ENCODE measurements around the gene ADARB2. TPM values are rescaled to one million over a fixed set of nuclear protein-coding genes. Genes with fewer than 3 reads are reported as not detected.

ADARB2 gene
- total and polyA plus RNA-seq, 10 of the 15 experiments (the other 5 are each of a cell fraction or from before 2014, with no cell fraction given) = 0.02 to 4.1 (median 0.76) TPM

- no TSS peak for BruUV-seq (replicated peaks)
- ATAC-seq = peak; percentile 63
- no peaks in the 10 kb centered on the region for H3K9me3 ChIP-seq (replicated peaks; ENCODE audit: control insufficient read depth, insufficient read depth, low read length)
- TF ChIP-seq CREM (IDR thresholded peaks at IDR 0.05; ENCODE audit: low read depth) (0 out of 2 replicates have a peak, but pooled peaks have one; percentile 16), CREB1 (IDR thresholded peaks at IDR 0.05; ENCODE audit: low read depth) (0 out of 2 replicates have a peak, but pooled peaks have one; percentile 37), BHLHE40 (IDR thresholded peaks at IDR 0.05; ENCODE audit: borderline replicate concordance in 1 of 2, low read depth in 2 of 2, low read length in 1 of 2) (peak in 1 of 2 experiments; percentile 36; a peak in 1 of 4 replicates), MTA3 (IDR thresholded peaks at IDR 0.05; ENCODE audit: borderline replicate concordance, low read length) (no peak)
- intact Hi-C loops (cut with micrococcal nuclease; ENCODE audit: unreplicated experiment) (no loop called here), in situ Hi-C loops (cut with MboI) (no loop called here)
- 8% methylated on average over 9 of the region's 9 CpGs for WGBS (ENCODE audit: insufficient coverage, insufficient replicate concordance, low lambda C conversion rate, missing lambda C conversion rate)
- H2AFZ ChIP-seq (ENCODE audit: control insufficient read depth, low read depth, low read length) = no peak overlapping the region
- H3K4me3 ChIP-seq = no peak overlapping the region
- no peaks in the 10 kb centered on the region for H3K36me3 ChIP-seq (ENCODE audit: control insufficient read depth in 2 of 2, insufficient read depth in 2 of 2, low read length in 1 of 2)
- no peak overlapping the region for H3K9ac ChIP-seq (ENCODE audit: control insufficient read depth, insufficient read depth, low read length)
- no peaks in the 10 kb centered on the region for H4K20me1 ChIP-seq (ENCODE audit: control insufficient read depth, insufficient read depth)
- H3K27me3 ChIP-seq (replicated peaks in 1 of 2; ENCODE audit: control insufficient read depth in 2 of 2, insufficient read depth in 2 of 2, low read length in 1 of 2) = no peaks in the 10 kb centered on the region; a peak in 1 of 4 replicates
- no peaks in the 10 kb centered on the region; the same call in 1 of the 2 replicates for H3K4me1 ChIP-seq (ENCODE audit: control insufficient read depth, insufficient read depth, low read length)
- no peak for FAIRE-seq
- H3K79me2 ChIP-seq (ENCODE audit: control insufficient read depth, insufficient read depth, low read length) = no peaks in the 10 kb centered on the region
- CTCF ChIA-PET = interaction anchor here (0.7 to 1.9 kb wide), 2 partner anchors 10 to 13 kb away, joined by 3 to 8 read pairs; no protein-coding TSS in a partner anchor
- DNase-seq (ENCODE audit: low read depth, low spot score) = no peak
- RAD21 ChIA-PET (ENCODE audit: unreplicated experiment) = no interaction called here
- SMC1A ChIA-PET (ENCODE audit: uncharacterized antibody, unreplicated experiment) = no interaction called here
- no peak overlapping the region for H3K4me2 ChIP-seq (ENCODE audit: control insufficient read depth, insufficient read depth)
- H3K27ac ChIP-seq (ENCODE audit: control insufficient read depth, insufficient read depth) = no peak overlapping the region
- POLR2A ChIA-PET = interaction anchor here (0.5 kb wide), 1 partner anchor 61 kb away, joined by 12 read pairs; no protein-coding TSS in a partner anchor
Observed at GRCh38 chr10:1358860-1359625, 378.3 kb downstream of the ADARB2 start.

DNA sequence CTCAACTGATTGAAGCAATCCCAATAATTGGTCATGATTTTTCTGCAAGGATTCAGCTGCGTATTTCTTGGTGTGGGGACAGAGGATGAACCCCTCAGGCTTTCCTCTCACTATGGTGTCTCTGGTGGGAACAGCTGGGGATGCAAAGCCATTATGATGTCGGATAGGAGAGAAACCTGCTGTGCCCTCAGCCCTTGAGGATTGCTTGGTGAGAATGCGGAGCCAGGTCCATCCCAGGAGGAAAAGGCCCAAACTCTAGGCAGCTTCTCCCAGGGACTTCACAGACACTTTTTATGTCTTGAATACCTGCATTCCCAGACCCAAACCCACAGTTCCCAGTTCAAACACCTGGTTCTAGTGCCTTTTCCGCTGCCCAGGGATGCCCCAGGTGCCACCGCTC lies 379.2 kb downstream of the ADARB2 start:
- WGBS (ENCODE audit: insufficient coverage, insufficient replicate concordance, low lambda C conversion rate, missing lambda C conversion rate) = 37% methylated on average over 5 of the region's 5 CpGs
- DNase-seq (ENCODE audit: low read depth, low spot score) (no peak), FAIRE-seq (no peak), ATAC-seq (no peak)
- Histone ChIP-seq H3K9me3 (replicated peaks; ENCODE audit: control insufficient read depth, insufficient read depth, low read length) (no peaks in the 10 kb centered on the region), H3K27ac (ENCODE audit: control insufficient read depth, insufficient read depth) (no peak overlapping the region), H3K36me3 (ENCODE audit: control insufficient read depth in 2 of 2, insufficient read depth in 2 of 2, low read length in 1 of 2) (no peaks in the 10 kb centered on the region), H3K79me2 (ENCODE audit: control insufficient read depth, insufficient read depth, low read length) (no peaks in the 10 kb centered on the region), H3K4me2 (ENCODE audit: control insufficient read depth, insufficient read depth) (no peak overlapping the region), H3K27me3 (replicated peaks in 1 of 2; ENCODE audit: control insufficient read depth in 2 of 2, insufficient read depth in 2 of 2, low read length in 1 of 2) (no peaks in the 10 kb centered on the region; a peak in 1 of 4 replicates), H3K4me1 (ENCODE audit: control insufficient read depth, insufficient read depth, low read length) (no peaks in the 10 kb centered on the region; the same call in 1 of the 2 replicates), H2AFZ (ENCODE audit: control insufficient read depth, low read depth, low read length) (no peak overlapping the region), H4K20me1 (ENCODE audit: control insufficient read depth, insufficient read depth) (no peaks in the 10 kb centered on the region), H3K4me3 (no peak overlapping the region), H3K9ac (ENCODE audit: control insufficient read depth, insufficient read depth, low read length) (no peak overlapping the region)
- CTCF ChIA-PET = no interaction called here
- BruUV-seq (replicated peaks) = no TSS peak
- RAD21 ChIA-PET (ENCODE audit: unreplicated experiment) = no interaction called here
- POLR2A ChIA-PET = interaction anchor here (0.6 kb wide), 1 partner anchor 1198 kb away, joined by 3 read pairs; no protein-coding TSS in a partner anchor
- in situ Hi-C loops (cut with MboI) = no loop called here
- intact Hi-C loops (cut with micrococcal nuclease; ENCODE audit: unreplicated experiment) = no loop called here
- SMC1A ChIA-PET (ENCODE audit: uncharacterized antibody, unreplicated experiment) = interaction anchor here (0.6 kb wide), 1 partner anchor 47 kb away, joined by 3 read pairs; no protein-coding TSS in a partner anchor
- TF ChIP-seq NR2F1 (conservative IDR thresholded peaks at IDR 0.05) = no peak
- no peak for TF ChIP-seq HDGF (IDR thresholded peaks at IDR 0.05)
- no peak for TF ChIP-seq TAF1 (IDR thresholded peaks at IDR 0.05; ENCODE audit: borderline replicate concordance, low read depth, low read length)
- TF ChIP-seq, protein P1, sequence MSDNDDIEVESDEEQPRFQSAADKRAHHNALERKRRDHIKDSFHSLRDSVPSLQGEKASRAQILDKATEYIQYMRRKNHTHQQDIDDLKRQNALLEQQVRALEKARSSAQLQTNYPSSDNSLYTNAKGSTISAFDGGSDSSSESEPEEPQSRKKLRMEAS (IDR thresholded peaks at IDR 0.05; ENCODE audit: low read depth, low read length) = no peak
- no peak for TF ChIP-seq ZNF384 (IDR thresholded peaks at IDR 0.05; ENCODE audit: borderline replicate concordance, low read depth, low read length)
- no peak for TF ChIP-seq ZZZ3 (IDR thresholded peaks at IDR 0.05; ENCODE audit: control insufficient read depth, insufficient read length, low read depth)
- TF ChIP-seq ATF3 (IDR thresholded peaks at IDR 0.05; ENCODE audit: borderline replicate concordance, extremely low read depth, low read depth, low read length) = no peak
- TF ChIP-seq KAT2A (conservative IDR thresholded peaks at IDR 0.05; ENCODE audit: control insufficient read depth, low read depth, low read length) = no peak
- no peak for TF ChIP-seq ZNF24 (IDR thresholded peaks at IDR 0.05)
- no peak for TF ChIP-seq KDM1A (IDR thresholded peaks at IDR 0.05; ENCODE audit: borderline replicate concordance)
- TF ChIP-seq TCF12 (IDR thresholded peaks at IDR 0.05; ENCODE audit: low read depth, low read length) = no peak
- TF ChIP-seq MTA2 (IDR thresholded peaks at IDR 0.05; ENCODE audit: low read depth) = no peak
- no peak for TF ChIP-seq CBFB (IDR thresholded peaks at IDR 0.05; ENCODE audit: low read depth)
- no peak for TF ChIP-seq CEBPB (IDR thresholded peaks at IDR 0.05; ENCODE audit: borderline replicate concordance in 1 of 2, low read depth in 2 of 2, low read length in 2 of 2)
- no peak for TF ChIP-seq YBX1 (IDR thresholded peaks at IDR 0.05)

Data from GM12878 (cell line).